Right ventricle myocardium superior (tissue), 1 donor: Measurements from ENCODE around the gene SNRPB. TPM values are rescaled to one million over a fixed set of nuclear protein-coding genes. Genes with fewer than 3 reads are reported as not detected.
A peak's percentile ranks its signal among the peaks of the same experiment; 100 is the strongest.
"Not testable (repeated sequence)": the region's sequence is repeated elsewhere in the genome, so short reads cannot be mapped to it uniquely, and the experiment has no call there.

Experiments
- ATAC-seq: fragments of 200-7000 bp; cut with Tn5 transposase; one replicate; pipeline ENCODE4 v1.9.1; 2020; ENCODE audit warnings: mild to moderate bottlenecking; ENCODE audit not compliant: poor library complexity
- DNase-seq: peaks from one replicate; pipeline ENCODE4 v3.0.0-alpha.2; 2020
- intact Hi-C: fragments of 100-400 bp; cut with DNase I; formaldehyde crosslinking; loops from one replicate; pipeline ENCODE4 v1.11.2; 2022
- long read RNA-seq: library from polyadenylated mRNA; unstranded; transcript quantifications from one replicate; pipeline ENCODE4 v2.0.0, GENCODE V29; 2021
- total RNA-seq: library from RNA; stranded (reverse); fragmentation: NEBNext Ultra II Directional; extraction: Animal tissue kit (Norgen Biotek cat#: 25700); gene quantifications from one replicate; pipeline ENCODE4 v1.2.1, GENCODE V29; 2021
- donor health status: DM: no; HTN: yes; CAD: no; lungs with severe emphysema.

SNRPB gene
- 49.9 TPM for total RNA-seq
- long read RNA-seq, transcript SNRPB-201 (7 exons, 1,154 nt), result major isoform, 41 of 56 reads
- long read RNA-seq, transcript SNRPB-202 (7 exons, 1,008 nt), result minor isoform, 6 of 56 reads
- long read RNA-seq, partial matches to known transcripts, result 2 of 56 reads
- long read RNA-seq, other reads (novel, unspliced or antisense), result 7 of 56 reads

GRCh38 chr20:2470423-2471193 lies at the start of gene SNRPB:
Gene SNRPB (minus strand): TSS chr20:2470789. CDS start chr20:2470690, 99 bp downstream.
- intact Hi-C loops, result no loop called here
- DNase-seq (peak; percentile 97), ATAC-seq (peak; percentile 99)

- intact Hi-C loops, result no loop called here
- DNase-seq (no peak), ATAC-seq (no peak)
Measured at GRCh38 chr20:2519115-2519809, 48.7 kb upstream of the SNRPB start.

DNA sequence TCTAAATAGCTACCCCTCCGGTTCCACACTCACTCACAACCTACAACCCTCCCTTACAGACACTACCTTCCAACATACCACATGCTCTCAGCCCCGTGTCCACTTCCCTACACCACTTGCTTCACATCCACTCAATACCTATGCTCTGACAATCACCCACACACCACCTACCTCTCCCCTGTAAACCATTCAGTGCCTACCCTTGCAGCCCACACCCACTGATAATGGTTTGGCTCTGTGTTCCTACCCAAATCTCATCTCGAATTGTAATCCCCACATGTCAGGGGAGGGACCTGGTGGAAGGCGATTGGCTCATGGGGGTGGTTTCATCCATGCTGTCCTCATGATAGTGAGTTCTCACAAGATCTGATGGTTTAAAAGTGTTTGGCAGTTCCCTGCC lies 48.0 kb upstream of the SNRPB start:
- intact Hi-C loops, result no loop called here
- ATAC-seq (no peak), DNase-seq (no peak)

DNA sequence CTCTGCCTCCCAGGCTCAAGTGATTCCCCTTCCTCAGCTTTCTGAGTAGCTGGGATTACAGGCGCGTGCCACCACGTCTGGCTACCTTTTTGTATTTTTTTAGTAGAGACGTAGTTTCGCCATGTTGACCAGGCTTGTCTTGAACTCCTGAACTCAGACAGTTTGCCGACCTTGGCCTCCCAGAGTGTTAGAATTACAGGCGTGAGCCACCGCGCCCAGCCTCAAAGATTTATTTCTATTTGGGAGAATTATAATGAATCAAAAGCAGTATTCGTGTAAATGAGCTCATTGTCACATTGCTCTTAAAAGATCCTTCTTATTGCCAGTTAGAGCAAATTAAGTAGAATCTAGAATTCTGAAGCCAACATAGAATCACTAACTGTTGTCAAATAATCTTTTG lies 47.5 kb upstream of the SNRPB start:
- intact Hi-C loops, result no loop called here
- DNase-seq (no peak), ATAC-seq (no peak)

- no peak for ATAC-seq
- no peak for DNase-seq
- intact Hi-C loops, result no loop called here
Measured at GRCh38 chr20:2516399-2516798, 45.8 kb upstream of the SNRPB start.

- intact Hi-C loops, result no loop called here
- DNase-seq (no peak), ATAC-seq (no peak)
Measured at GRCh38 chr20:2515203-2515602, 44.6 kb upstream of the SNRPB start.

GRCh38 chr20:2509794-2510193 lies 39.2 kb upstream of the SNRPB start:
- intact Hi-C loops, result no loop called here
- no peak for ATAC-seq
- no peak for DNase-seq

GRCh38 chr20:2509468-2509781 lies 38.8 kb upstream of the SNRPB start:
- ATAC-seq (no peak), DNase-seq (no peak)
- intact Hi-C loops, result no loop called here

DNA sequence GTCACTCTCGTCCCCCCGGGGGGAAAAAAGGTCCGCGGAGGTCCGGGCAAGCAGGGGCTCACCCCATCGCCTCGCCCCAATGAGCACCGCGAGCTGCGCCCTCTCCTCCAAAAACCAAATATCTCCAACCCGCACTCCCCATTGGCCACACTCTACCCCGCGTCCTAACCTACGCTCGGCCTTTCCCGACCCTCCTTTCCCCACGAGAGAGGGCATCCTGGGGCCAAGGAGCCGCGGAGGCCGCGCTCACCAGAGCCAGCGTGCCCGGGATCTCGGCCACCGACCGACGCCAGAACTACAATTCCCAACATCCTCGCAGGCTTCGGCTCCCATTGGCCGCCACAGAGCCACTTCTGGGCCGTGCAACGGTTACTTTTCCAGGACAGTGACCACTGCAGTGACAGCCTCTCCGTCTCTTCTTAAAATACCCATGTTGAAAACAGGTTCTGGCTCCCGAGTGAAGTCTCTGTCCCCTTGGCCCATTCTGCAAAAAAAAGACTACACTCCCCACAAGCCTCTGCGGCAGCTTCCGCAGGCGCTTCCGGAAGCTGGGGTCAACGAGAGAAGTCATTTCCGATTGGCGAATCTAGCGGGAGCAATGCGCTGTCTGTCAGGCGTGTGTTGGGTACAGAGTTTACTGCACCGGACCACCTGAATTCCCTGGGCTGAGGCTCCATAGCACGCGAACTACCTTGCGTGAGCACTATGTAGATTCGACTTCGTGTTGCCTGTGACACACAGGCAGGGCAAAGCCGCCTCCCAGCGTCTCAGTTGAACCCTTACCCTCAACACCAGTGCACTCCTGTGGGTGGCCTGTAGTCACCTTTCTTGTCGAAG lies 38.3 kb upstream of the SNRPB start, which contains the start of gene ZNF343:
ZNF343 (minus strand) TSS at position 285 of the 837 bp plus-strand sequence. CDS start 15,020 bp downstream, outside the sequence.
- DNase-seq, result peak; percentile 88
- intact Hi-C loops, result no loop called here
- peak; percentile 98 for ATAC-seq

- peak; percentile 50 for ATAC-seq
- no peak for DNase-seq
- intact Hi-C loops, result no loop called here
Measured at GRCh38 chr20:2507875-2508630, 37.5 kb upstream of the SNRPB start.

DNA sequence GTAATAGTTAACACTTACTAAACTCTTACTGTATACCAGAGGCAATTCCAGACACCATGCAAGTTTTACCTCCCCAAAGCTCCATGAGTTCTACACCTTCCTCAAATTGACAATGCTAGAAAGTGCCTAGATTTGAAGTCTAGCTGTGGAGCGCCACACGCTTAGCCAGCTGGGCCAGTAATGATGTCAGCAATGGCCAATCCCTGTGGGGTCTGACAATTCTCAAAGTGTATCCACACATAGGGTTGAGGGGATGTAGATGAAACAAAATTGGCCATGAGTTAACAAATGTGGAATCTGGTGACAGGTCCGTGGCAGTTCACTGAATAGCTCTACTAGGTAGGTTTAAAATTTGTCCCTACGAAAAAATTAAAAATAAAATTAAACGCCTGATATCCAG lies 36.9 kb upstream of the SNRPB start:
- intact Hi-C loops, result no loop called here
- no peak for ATAC-seq
- no peak for DNase-seq

DNA sequence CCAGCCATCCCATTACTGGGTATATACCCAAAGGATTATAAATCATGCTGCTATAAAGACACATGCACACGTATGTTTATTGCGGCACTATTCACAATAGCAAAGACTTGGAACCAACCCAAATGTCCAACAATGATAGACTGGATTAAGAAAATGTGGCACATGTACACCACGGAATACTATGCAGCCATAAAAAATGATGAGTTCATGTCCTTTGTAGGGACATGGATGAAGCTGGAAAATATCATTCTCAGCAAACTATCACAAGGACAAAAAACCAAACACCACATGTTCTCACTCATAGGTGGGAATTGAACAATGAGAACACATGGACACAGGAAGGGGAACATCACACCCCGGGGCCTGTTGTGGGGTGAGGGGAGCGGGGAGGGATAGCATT lies 35.8 kb upstream of the SNRPB start:
- intact Hi-C loops, DNase-seq, ATAC-seq: not testable (repeated sequence)

- DNase-seq, ATAC-seq, intact Hi-C loops: not testable (repeated sequence)
Measured at GRCh38 chr20:2504803-2505202, 34.2 kb upstream of the SNRPB start.

DNA sequence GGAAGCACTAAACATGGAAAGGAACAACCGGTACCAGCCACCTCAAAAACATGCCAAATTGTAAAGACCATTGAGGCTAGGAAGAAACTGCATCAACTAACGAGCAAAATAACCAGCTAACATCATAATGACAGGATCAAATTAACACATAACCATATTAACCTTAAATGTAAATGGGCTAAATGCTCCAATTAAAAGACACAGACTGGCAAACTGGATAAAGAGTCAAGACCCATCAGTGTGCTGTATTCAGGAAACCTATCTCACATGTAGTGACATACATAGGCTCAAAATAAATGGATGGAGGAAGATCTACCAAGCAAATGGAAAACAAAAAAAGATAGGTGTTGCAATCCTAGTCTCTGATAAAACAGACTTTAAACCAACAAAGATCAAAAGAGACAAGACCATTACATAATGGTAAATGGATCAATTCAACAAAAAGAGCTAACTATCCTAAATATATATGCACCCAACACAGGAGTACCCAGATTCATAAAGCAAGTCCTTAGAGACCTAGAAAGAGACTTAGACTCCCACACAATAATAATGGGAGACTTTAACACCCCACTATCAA lies 32.3 kb upstream of the SNRPB start:
- intact Hi-C loops, ATAC-seq, DNase-seq: not testable (repeated sequence)

DNA sequence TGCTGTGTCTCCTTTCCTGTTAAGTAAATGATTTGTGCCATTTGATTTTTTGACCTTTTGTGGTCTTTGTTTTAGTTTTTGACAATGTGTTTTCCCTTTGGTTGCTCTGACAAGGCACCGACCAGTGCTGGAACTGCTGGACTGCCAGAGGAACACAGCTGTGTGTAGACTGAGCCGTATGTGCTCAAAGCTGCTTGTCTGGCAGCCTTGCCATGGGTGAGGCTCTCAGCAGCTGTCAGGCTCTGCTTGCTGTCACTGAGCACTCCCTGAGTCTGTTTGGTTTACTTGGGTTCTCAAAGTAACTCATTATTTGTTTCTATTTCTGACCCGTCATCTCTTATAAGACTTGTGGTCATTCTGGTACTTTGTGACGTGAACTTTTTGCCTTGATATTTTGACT lies 15.1 kb upstream of the SNRPB start:
- ATAC-seq, result peak; percentile 97
- intact Hi-C loops, result no loop called here
- DNase-seq, result peak; percentile 73

GRCh38 chr20:2485080-2485479 lies 14.5 kb upstream of the SNRPB start:
- ATAC-seq (no peak), DNase-seq (no peak)
- intact Hi-C loops, result no loop called here

GRCh38 chr20:2483504-2483903 lies 12.9 kb upstream of the SNRPB start:
- intact Hi-C loops, result no loop called here
- no peak for ATAC-seq
- no peak for DNase-seq

DNA sequence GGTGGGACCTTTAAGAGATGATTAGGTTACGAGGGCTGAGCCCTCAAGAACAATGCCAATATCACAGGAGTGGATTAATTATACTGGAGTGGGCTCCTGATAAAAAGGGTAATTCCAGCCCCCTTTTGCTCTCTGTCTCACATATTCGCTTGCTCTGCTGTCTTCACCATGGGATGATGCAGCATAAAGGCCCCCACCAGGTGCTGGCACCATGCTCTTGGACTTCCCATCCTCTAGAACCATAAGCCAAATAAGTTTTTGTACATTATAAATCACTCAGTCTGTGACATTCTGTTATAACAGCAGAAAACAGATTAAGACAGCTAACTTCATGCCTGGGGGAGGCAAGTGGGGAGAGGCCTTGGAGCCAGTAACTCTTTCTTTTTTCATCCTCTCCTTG lies 9.8 kb upstream of the SNRPB start:
- no peak for DNase-seq
- no peak for ATAC-seq
- intact Hi-C loops, result no loop called here
